Liver (tissue), 9 donors: ENCODE data around the gene XRCC5. TPM values are rescaled to one million over a fixed set of nuclear protein-coding genes. Genes with fewer than 3 reads are reported as not detected.

Experiments used
- DNase-seq: peaks from one replicate; pipeline ENCODE4 v3.0.0-alpha.2; 2017; ENCODE audit warnings: low spot score
- H3K27ac ChIP-seq, 2 donors: one replicate each; pipeline ENCODE4 v1.7.0; 2013; ENCODE audit warnings: inconsistent platforms in 2 of 2, low read length in 2 of 2, control low read depth in 1 of 2, low read depth in 1 of 2, mild to moderate bottlenecking in 1 of 2
- H3K27me3 ChIP-seq, 4 donors: one replicate each; pipeline versions ENCODE4 v1.6.1 to v1.7.0; 2013; ENCODE audit warnings: low read length in 3 of 4, inconsistent platforms in 1 of 4, mild to moderate bottlenecking in 1 of 4, moderate library complexity in 1 of 4; ENCODE audit not compliant: control insufficient read depth in 4 of 4, insufficient read depth in 4 of 4
- H3K36me3 ChIP-seq, 4 donors: one replicate each; pipeline versions ENCODE4 v1.6.1 to v1.7.0; 2013; ENCODE audit warnings: low read length in 3 of 4, mild to moderate bottlenecking in 3 of 4, low read depth in 1 of 4, moderate library complexity in 1 of 4; ENCODE audit not compliant: control insufficient read depth in 4 of 4, insufficient read depth in 3 of 4
- H3K4me1 ChIP-seq, 4 donors: one replicate each; pipeline versions ENCODE4 v1.6.1 to v1.7.0; 2013; ENCODE audit warnings: low read length in 3 of 4, mild to moderate bottlenecking in 3 of 4, moderate library complexity in 1 of 4; ENCODE audit not compliant: control insufficient read depth in 4 of 4, insufficient read depth in 4 of 4
- H3K4me3 ChIP-seq, 3 donors: one replicate each; pipeline versions ENCODE4 v1.6.1 to v1.7.0; 2013; ENCODE audit warnings: low read length in 3 of 3, control low read depth in 1 of 3, low read depth in 1 of 3, mild to moderate bottlenecking in 1 of 3
- H3K9ac ChIP-seq, 2 donors: one replicate each; pipeline ENCODE4 v1.7.0; 2013; ENCODE audit warnings: low read length in 2 of 2, mild to moderate bottlenecking in 2 of 2, moderate library complexity in 2 of 2, control low read depth in 1 of 2, low read depth in 1 of 2
- H3K9me3 ChIP-seq, 4 donors: one replicate each; pipeline versions ENCODE4 v1.6.1 to v1.7.0; 2013; ENCODE audit warnings: low read length in 3 of 4; ENCODE audit not compliant: control insufficient read depth in 4 of 4
- EGR1 ChIP-seq, 2 donors: IDR thresholded peaks; 2 replicates each; pipeline ENCODE4 v1.6.1; 2016 to 2018; ENCODE audit warnings: antibody characterized with exemption in 2 of 2, low read depth in 2 of 2
- FOXA1 ChIP-seq: IDR thresholded peaks from 2 replicates; pipeline ENCODE4 v1.6.1; 2016; ENCODE audit warnings: antibody characterized with exemption
- HNF4A ChIP-seq, 2 donors: conservative IDR thresholded peaks; 2 replicates each; pipeline ENCODE4 v1.6.1; 2016; ENCODE audit warnings: antibody characterized with exemption in 2 of 2, mild to moderate bottlenecking in 2 of 2
- HNF4G ChIP-seq: IDR thresholded peaks from 2 replicates; pipeline ENCODE4 v1.6.1; 2016; ENCODE audit warnings: antibody characterized with exemption
- JUND ChIP-seq, 2 donors: IDR thresholded peaks; 2 replicates each; pipeline ENCODE4 v1.6.1; 2016; ENCODE audit warnings: antibody characterized with exemption in 2 of 2
- MAX ChIP-seq: IDR thresholded peaks from 2 replicates; pipeline ENCODE4 v1.6.1; 2016; ENCODE audit warnings: antibody characterized with exemption
- REST ChIP-seq: IDR thresholded peaks from 2 replicates; pipeline ENCODE4 v1.6.1; 2016; ENCODE audit warnings: antibody characterized with exemption, mild to moderate bottlenecking
- RXRA ChIP-seq, 2 donors: IDR thresholded peaks; 2 replicates each; pipeline ENCODE4 v1.6.1; 2017 to 2018; ENCODE audit warnings: antibody characterized with exemption in 2 of 2, mild to moderate bottlenecking in 1 of 2
- SP1 ChIP-seq: IDR thresholded peaks from 2 replicates; pipeline ENCODE4 v1.6.1; 2018; ENCODE audit warnings: antibody characterized with exemption, mild to moderate bottlenecking
- TAF1 ChIP-seq: conservative IDR thresholded peaks from 2 replicates; pipeline ENCODE4 v1.6.1; 2016; ENCODE audit warnings: antibody characterized with exemption, mild to moderate bottlenecking
- YY1 ChIP-seq: IDR thresholded peaks from 2 replicates; pipeline ENCODE4 v1.6.1; 2016; ENCODE audit warnings: antibody characterized with exemption, mild to moderate bottlenecking
- WGBS: extraction: QIAGEN DNeasy Blood & Tissue Kit; methylation state at CpG from one replicate; pipeline ENCODE4 v1.1.7; 2013; 5-methylcytosine and 5-hydroxymethylcytosine counted together
- polyA plus RNA-seq, 2 donors: library from polyadenylated mRNA; stranded (reverse) in 1 of 2; unstranded in 1 of 2; fragments of 200-250 nt in 1 of 2; fragments of >200 nt in 1 of 2; fragmentation: Nextera tagmentation in 1 of 2; extraction: Ambion mirVana in 1 of 2; gene quantifications; one replicate each; pipeline versions ENCODE4 v1.2.1 to v1.2.3, GENCODE V29; 2013 to 2015
- total RNA-seq, 2 donors: library from RNA; depleted of rRNA; stranded (reverse); fragments of >200 nt; gene quantifications; one replicate each; pipeline ENCODE4 v1.2.3, GENCODE V29; 2014
- TF ChIP-seq, protein P1 (sequence below): fragments of 150-350 bp; IDR thresholded peaks from 2 replicates; pipeline ENCODE4 v1.5.1; 2017; ENCODE audit warnings: improper control_type of control experiment, low read depth, low read length; ENCODE audit not compliant: missing input control
- TF ChIP-seq, protein P2 (sequence below): IDR thresholded peaks from 2 replicates; pipeline ENCODE4 v1.6.1; 2016; ENCODE audit warnings: antibody characterized with exemption
- TF ChIP-seq, protein P3 (sequence below): IDR thresholded peaks from 2 replicates; pipeline ENCODE4 v1.6.1; 2016; ENCODE audit warnings: antibody characterized with exemption
- donor health status: healthy.
- donor health status: healthy.
- donor health status: healthy.
- donor health status: healthy.
- donor health status: healthy.

The XRCC5 gene
- total and polyA plus RNA-seq, 4 donors, result 63.7 to 140 (median 84.5) TPM

GRCh38 chr2:216130346-216130971 lies 21.3 kb downstream of the XRCC5 start:
- H3K27ac ChIP-seq, result peak overlapping the region in 1 of 2 donors; percentile 40
- peaks cover 12 to 62% (median 53%) of the 10 kb centered on the region in 4 donors for H3K4me1 ChIP-seq

DNA sequence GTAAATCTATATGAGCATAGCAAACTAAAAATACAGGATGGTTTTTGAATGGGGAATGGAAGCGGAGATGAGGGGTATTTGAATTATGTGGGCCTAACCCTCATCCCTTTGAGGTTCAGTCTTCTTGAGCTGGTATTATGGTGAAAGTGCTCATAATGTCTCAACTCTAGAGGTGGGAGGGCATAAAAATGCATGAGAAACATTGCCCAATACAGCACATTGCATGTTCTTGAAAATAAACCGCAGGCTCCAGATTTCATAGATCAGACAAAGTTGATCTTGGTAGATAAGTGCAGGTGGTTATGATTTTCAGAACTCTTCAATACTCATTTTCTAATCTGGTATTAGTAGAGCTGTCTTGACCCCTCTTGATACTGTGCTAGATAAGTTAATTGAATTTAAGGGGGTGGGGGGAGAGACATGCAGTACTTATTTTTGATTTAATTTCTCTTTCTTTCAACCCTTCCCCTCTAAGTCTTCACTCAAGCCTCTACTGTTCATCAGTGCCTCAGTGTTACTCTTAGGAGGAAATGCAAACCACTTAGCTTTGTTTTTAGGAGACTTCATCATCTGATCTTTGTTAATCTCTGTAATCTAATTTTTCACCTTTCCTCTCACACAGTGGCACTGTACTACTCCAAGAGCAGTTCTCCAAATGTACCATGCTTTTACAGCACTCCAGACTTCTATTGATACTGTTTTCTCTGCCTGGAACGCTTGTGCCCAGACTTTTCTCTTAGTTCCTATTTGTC lies 22.2 kb downstream of the XRCC5 start:
- H3K36me3 ChIP-seq, result peaks cover 8 to 55% (median 33%) of the 10 kb centered on the region in 4 donors
- WGBS, result 59% methylated on average over 3 of the region's 3 CpGs
- H3K27me3 ChIP-seq, result no peaks in the 10 kb centered on the region
- no peaks in the 10 kb centered on the region for H3K9me3 ChIP-seq
- DNase-seq, result no peak
- peak overlapping the region in 1 of 2 donors; percentile 48 for H3K9ac ChIP-seq
- H3K4me1 ChIP-seq, result peaks cover 12 to 65% (median 55%) of the 10 kb centered on the region in 4 donors
- peak overlapping the region in 1 of 2 donors; percentile 48 for H3K27ac ChIP-seq
- TF ChIP-seq, protein P1, sequence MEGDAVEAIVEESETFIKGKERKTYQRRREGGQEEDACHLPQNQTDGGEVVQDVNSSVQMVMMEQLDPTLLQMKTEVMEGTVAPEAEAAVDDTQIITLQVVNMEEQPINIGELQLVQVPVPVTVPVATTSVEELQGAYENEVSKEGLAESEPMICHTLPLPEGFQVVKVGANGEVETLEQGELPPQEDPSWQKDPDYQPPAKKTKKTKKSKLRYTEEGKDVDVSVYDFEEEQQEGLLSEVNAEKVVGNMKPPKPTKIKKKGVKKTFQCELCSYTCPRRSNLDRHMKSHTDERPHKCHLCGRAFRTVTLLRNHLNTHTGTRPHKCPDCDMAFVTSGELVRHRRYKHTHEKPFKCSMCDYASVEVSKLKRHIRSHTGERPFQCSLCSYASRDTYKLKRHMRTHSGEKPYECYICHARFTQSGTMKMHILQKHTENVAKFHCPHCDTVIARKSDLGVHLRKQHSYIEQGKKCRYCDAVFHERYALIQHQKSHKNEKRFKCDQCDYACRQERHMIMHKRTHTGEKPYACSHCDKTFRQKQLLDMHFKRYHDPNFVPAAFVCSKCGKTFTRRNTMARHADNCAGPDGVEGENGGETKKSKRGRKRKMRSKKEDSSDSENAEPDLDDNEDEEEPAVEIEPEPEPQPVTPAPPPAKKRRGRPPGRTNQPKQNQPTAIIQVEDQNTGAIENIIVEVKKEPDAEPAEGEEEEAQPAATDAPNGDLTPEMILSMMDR, result no peak
- no peak for TF ChIP-seq YY1
- TF ChIP-seq SP1, result no peak
- TF ChIP-seq, protein P2, sequence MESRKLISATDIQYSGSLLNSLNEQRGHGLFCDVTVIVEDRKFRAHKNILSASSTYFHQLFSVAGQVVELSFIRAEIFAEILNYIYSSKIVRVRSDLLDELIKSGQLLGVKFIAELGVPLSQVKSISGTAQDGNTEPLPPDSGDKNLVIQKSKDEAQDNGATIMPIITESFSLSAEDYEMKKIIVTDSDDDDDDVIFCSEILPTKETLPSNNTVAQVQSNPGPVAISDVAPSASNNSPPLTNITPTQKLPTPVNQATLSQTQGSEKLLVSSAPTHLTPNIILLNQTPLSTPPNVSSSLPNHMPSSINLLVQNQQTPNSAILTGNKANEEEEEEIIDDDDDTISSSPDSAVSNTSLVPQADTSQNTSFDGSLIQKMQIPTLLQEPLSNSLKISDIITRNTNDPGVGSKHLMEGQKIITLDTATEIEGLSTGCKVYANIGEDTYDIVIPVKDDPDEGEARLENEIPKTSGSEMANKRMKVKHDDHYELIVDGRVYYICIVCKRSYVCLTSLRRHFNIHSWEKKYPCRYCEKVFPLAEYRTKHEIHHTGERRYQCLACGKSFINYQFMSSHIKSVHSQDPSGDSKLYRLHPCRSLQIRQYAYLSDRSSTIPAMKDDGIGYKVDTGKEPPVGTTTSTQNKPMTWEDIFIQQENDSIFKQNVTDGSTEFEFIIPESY, result no peak
- no peak for TF ChIP-seq MAX
- no peak for TF ChIP-seq HNF4G
- TF ChIP-seq, protein P3, sequence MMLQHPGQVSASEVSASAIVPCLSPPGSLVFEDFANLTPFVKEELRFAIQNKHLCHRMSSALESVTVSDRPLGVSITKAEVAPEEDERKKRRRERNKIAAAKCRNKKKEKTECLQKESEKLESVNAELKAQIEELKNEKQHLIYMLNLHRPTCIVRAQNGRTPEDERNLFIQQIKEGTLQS, result no peak
- no peak for TF ChIP-seq RXRA (IDR thresholded peaks at IDR 0.05)
- no peak for TF ChIP-seq REST
- no peak for TF ChIP-seq JUND (IDR thresholded peaks at IDR 0.05)
- TF ChIP-seq TAF1, result no peak
- H3K4me3 ChIP-seq, result peak overlapping the region in 1 of 3 donors; percentile 0

More at GRCh38 chr2:216130346-216130971, 21.3 kb downstream of the XRCC5 start:
- H3K9me3 ChIP-seq, result no peaks in the 10 kb centered on the region
- TF ChIP-seq, protein P3, result no peak
- peak; percentile 58 for TF ChIP-seq YY1
- peak in 1 of 2 donors; percentile 34 for TF ChIP-seq JUND (IDR thresholded peaks at IDR 0.05)
- no peak for TF ChIP-seq MAX
- TF ChIP-seq SP1, result peak; percentile 55
- TF ChIP-seq, protein P2, result peak; percentile 30
- peak; percentile 8 for TF ChIP-seq FOXA1
- peak; percentile 57 to 60 for TF ChIP-seq HNF4A (conservative IDR thresholded peaks at IDR 0.05)
- TF ChIP-seq RXRA (IDR thresholded peaks at IDR 0.05), result peak in 1 of 2 donors; percentile 39
- no peak for TF ChIP-seq EGR1 (IDR thresholded peaks at IDR 0.05; ENCODE audit: low read depth in 2 of 2)
- H3K36me3 ChIP-seq, result peaks cover 10 to 60% (median 38%) of the 10 kb centered on the region in 4 donors
- H3K27me3 ChIP-seq, result no peaks in the 10 kb centered on the region
- WGBS, result 50% methylated on average over 6 of the region's 6 CpGs
- H3K4me3 ChIP-seq, result peak overlapping the region in 2 of 3 donors; percentile 0 to 20
- no peak for DNase-seq
- H3K9ac ChIP-seq, result peak overlapping the region in 1 of 2 donors; percentile 48
